GOT3 (cell line): Measurements from ENCODE around the gene SLC23A3.

Experiments
- DNase-seq: peaks from one replicate; lab custom pipeline; 2025; ENCODE audit warnings: mixed read lengths; lab: John Stamatoyannopoulos, UW

SLC23A3 gene, protein sequence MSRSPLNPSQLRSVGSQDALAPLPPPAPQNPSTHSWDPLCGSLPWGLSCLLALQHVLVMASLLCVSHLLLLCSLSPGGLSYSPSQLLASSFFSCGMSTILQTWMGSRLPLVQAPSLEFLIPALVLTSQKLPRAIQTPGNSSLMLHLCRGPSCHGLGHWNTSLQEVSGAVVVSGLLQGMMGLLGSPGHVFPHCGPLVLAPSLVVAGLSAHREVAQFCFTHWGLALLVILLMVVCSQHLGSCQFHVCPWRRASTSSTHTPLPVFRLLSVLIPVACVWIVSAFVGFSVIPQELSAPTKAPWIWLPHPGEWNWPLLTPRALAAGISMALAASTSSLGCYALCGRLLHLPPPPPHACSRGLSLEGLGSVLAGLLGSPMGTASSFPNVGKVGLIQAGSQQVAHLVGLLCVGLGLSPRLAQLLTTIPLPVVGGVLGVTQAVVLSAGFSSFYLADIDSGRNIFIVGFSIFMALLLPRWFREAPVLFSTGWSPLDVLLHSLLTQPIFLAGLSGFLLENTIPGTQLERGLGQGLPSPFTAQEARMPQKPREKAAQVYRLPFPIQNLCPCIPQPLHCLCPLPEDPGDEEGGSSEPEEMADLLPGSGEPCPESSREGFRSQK

DNA sequence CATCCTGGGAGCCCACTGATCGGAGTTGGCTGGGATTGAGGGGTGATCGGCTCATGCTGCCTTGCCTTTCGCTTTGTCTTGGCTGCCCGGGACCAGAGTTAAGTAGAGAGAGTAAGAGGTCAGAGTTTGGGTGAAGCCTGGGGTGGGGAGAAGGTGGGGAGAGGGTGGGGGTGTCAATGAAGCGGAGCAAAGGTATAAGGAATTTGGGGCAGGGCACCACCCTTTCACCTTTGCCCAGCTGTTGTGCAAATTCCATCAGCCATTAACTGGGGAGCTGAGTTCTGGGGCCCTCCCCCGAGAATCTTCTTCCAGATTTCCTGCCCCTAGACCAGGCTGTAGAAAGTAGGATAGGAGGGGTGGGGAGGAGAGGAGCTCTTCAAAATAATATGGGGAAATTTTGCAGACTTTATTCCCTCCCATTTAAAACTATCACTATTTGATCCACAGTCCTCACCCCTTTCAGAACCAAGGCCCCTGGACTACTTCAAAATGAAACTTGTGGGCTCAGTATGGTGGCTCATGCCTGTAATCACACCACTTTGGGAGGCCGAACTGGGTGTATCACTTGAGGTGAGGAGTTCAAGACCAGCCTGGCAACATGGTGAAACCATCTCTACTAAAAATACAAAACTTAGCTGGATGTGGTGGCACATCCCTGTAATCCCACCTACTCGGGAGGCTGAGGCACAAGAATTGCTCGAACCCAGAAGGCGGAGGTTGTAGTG is at the start of gene SLC23A3:
SLC23A3 (minus strand) TSS at position 100 of the 725 bp plus-strand sequence; CDS start at position 55, 45 bp downstream.
- DNase-seq = no peak

- peak; percentile 59 for DNase-seq
These were observed 49.2 kb upstream of the SLC23A3 start, which contains the start of gene ABCB6 for GRCh38 chr2:219218732-219219701. ABCB6 (minus strand) TSS chr2:219218958; CDS start chr2:219218673, 285 bp downstream.

DNA sequence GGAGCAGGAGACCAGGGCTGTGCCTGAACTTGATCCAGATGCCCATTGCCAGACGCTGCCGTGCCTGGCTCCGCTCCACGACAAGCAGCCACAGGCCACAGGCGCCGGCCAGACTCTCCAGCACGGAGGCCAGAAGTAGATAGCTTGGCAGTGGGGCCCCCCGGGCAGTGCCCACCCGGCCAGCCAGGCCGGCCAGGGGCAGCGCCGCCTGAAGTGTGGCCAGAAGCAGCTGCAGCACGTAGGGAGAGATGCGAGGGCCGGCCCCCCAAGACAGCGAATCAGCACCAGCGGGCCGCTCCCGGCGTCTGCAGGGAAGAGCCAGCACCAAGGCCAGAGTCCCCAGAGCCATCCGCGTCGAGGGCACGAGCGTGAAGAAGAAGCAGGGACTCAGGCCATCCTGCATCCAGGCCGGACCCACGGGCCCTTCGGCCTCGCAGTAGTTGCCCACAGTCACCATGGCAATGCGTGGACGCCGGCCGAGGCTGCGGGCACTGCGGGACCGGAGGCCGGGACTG is 48.4 kb upstream of the SLC23A3 start:
- DNase-seq = peak; percentile 67

- no peak for DNase-seq
These were observed 46.7 kb upstream of the SLC23A3 start for GRCh38 chr2:219216535-219216915.

- no peak for DNase-seq
These were observed 46.2 kb upstream of the SLC23A3 start for GRCh38 chr2:219215871-219216534.

DNA sequence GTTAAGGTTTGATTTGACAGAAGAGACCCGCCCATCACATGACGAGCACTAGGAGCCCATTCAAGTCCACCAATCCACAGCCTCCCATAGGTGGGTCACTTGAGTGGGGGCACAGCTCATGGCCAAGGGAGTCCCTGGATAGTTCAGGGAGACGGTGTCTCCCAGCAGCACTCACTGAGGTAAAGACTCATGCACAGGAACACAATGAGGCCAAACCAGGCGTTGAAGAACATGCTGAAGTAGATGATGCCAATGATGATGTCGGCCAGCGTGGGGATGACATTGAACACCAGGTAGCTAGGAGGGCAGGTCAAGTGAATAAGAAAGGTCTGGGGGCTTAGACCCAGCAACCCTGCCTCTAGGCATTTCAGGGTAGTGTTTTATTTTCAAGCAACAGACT is 45.0 kb upstream of the SLC23A3 start:
- no peak for DNase-seq

DNA sequence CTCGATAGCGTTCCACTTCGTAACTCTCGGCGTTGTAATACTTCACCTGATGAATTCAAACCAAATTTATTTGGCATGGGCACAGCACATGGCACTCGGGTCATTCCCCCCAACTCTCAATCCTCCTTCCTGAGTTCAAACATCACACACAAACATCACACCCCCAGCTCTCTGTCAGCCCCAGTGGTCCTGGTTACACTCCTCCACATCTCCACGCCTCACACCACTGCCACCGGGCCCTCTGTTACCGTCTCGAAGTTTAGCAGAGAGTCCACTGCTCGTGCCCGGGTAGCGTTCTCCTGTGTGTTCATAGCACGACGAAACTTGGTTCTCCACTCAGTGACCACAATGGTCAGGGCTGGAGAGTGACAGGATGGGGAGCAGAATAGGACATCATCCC is 44.3 kb upstream of the SLC23A3 start:
- no peak for DNase-seq

- no peak for DNase-seq
These were observed 43.8 kb upstream of the SLC23A3 start for GRCh38 chr2:219213486-219214071.

DNA sequence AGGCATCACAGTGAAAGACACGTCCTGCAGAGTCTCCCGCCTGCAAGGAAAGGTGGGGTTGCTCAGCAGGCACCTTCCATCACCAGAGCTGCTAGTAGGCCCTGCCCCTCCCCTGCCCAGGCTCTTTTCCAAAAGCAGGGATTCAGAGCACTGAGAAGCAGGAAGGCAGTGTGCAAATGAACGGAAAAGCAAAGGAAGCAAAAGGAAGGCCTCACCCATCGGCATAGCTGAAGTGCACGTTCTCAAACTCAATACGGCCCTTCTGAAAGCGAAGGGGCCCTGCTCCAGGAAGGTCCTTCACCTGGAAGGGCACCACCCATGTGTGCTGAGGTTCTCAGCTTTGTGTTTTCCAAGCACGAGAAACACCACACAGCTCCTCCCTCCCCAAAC is 43.2 kb upstream of the SLC23A3 start:
- DNase-seq = no peak

GRCh38 chr2:219210886-219211362 is 41.1 kb upstream of the SLC23A3 start:
- DNase-seq = no peak

DNA sequence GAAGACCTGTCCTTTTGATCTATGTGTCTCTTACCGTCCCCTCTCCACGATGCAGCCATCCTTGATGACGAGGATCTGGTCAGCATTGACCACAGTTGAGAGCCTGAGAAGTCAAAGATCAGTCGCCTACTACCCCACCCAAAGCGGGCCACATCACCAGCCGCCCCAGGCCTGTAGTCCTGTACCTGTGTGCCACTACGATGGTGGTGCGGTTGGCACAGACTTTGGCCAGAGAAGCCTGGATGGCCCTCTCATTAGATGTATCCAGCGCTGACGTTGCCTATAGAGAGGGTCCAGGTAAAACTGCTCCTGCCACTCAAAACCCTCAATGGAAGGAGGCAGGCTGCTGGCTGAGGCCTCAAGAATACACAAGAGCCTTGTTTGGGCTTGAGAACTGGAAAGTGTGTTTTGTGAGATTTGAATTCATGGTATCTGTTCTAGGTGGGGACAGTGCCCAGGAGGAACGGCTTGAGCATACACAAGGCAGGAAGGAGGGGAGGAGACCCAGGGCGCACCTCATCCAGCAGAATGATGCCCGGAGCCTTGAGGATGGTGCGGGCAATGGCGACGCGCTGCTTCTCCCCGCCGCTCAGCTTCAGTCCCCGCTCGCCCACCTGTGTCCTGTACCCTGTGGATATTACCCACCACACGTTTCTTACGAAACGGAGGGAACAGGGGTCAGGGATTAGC is 40.5 kb upstream of the SLC23A3 start:
- no peak for DNase-seq

- no peak for DNase-seq
These were observed 39.7 kb upstream of the SLC23A3 start for GRCh38 chr2:219209236-219210195.

DNA sequence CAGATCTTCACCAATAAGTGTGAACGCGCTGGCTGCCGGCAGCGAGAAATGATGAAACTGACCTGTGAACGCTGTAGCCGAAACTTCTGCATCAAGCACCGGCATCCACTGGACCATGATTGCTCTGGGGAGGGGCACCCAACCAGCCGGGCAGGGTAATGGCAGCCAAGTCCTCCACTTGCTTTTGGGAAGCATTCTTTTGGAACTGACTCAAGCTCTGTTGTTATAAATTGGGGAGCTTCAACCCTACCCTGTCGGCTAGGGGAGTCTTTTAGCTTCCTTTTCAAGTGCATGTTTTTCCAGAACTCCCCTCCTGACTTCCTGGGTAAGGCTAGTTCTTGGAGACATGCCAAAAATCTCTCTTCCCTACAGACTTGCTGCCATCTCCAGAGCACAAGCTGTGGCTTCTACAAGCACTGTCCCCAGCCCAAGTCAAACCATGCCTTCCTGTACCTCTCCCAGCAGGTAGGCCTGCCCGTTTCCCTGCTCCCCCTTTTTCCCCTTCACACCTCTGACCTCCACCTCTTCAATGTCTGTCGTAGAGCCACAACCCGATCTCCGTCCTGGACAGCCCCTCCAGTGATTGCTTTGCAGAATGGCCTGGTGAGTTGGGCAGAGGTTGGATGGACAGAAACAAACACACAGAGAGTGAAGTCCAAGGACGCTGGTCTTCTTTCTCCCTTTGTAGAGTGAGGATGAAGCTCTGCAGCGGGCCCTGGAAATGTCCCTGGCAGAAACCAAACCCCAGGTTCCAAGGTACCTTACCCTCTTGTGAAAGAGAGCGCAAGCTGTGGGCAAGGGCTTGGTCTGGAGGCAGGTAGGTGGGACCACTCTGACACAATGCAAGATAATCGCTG is 38.3 kb upstream of the SLC23A3 start:
- DNase-seq = no peak

DNA sequence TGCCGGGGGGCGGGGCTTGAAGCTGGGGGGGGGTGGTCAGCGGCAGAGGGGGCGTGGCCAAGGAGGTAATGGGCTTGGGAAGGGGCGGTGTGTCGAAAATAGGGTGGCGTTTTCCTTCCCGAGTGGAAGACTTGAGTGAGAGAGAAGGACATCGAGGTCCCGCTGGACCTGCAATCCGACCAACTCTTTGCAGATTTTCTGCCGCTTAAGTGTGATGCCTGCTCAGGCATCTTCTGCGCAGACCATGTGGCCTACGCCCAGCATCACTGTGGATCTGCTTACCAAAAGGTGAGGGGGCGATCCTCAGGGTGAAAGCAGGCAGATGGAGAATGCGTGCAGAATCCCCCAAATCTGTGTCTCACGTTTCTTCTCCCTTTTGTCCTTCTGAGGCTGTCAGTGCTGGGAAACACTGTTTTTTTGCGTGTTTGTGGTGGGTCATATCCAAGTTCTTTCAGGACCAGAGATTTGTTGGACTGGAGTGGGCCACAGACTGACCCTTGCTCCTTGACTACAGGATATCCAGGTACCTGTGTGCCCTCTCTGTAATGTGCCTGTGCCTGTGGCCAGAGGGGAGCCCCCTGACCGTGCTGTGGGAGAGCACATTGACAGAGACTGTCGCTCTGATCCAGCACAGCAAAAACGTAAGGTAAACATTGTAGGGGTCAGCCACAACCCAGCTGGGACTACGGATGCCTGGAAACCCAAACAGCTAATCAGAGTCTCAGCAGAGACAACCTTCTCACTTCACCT is 37.5 kb upstream of the SLC23A3 start:
- no peak for DNase-seq

DNA sequence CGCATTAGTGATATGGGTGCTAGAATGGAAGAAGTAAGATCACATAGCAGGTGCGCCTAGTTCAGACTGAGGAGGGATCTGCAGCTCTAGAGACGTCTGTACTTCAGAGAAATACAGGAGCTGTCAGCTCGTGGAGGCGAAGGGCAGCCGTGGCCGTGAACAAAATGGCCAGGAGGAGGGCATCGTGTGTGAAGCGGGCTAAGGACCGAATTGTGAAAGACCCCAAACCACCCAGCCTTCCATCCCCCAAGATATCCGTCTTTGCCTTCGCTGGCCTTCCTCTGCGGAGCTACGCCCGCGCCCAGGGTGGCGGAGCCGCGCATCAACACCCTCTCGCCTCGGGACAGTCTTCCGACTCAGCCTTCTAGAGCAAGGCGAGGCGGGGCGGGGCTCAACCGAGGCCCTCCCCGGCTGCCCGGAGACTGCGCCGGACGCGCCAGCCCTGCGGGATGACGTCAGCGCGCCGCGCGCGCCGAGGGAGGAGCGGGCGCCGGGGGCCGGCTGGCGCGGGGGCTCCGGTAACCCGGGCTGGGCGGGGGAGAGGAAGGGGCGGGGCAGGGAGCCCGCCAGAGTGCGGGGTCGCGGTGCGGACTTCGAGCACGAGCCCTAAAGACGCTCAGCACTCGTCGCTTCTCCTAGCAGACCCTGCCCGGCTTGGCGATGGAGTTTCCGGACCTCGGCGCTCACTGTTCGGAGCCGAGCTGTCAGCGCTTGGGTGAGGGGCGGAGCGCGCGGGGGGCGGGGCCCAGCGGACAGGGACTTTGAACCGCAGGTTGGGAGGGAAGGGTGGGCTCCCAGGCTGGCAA is 36.7 kb upstream of the SLC23A3 start, which contains the start of gene ZFAND2B:
ZFAND2B (plus strand) TSS at position 455 of the 806 bp plus-strand sequence; CDS start at position 661, 206 bp downstream.
- peak; percentile 87 for DNase-seq

- DNase-seq = no peak
These were observed 36.1 kb upstream of the SLC23A3 start for GRCh38 chr2:219205981-219206327.
